MCF 10A (cell line): ENCODE results near the gene C1QTNF1. TPM values are rescaled to one million over a fixed set of nuclear protein-coding genes. Genes with fewer than 3 reads are reported as not detected.

Source experiments
- BruUV-seq: library from RNA; stranded (reverse); fragments of 400-500 nt; replicated peaks from 2 replicates; lab custom pipeline; 2021; lab: Mats Ljungman, UMichigan
- CTCF ChIA-PET: fragments of 300-600 bp; sonication (Branson Sonifier 250); formaldehyde crosslinking; extraction: SDS; loops from one replicate; lab custom pipeline; 2021; ENCODE audit warnings: antibody characterized with exemption, inconsistent platforms; lab: Yijun Ruan, JAX
- POLR2A ChIA-PET: fragments of 300-600, 350-650 bp; sonication (Branson Sonifier 250); formaldehyde crosslinking; extraction: SDS; loops from one replicate; lab custom pipeline; 2020; ENCODE audit warnings: antibody characterized with exemption, inconsistent platforms; lab: Yijun Ruan, JAX
- DNase-seq: peaks from one replicate; pipeline ENCODE4 v3.0.0-alpha.2; 2018; ENCODE audit not compliant: unreplicated experiment
- H3K27ac Mint-ChIP-seq: one replicate; pipeline ENCODE4 v1.8.0; 2022; ENCODE audit warnings: mild to moderate bottlenecking, low read depth, mixed read lengths; ENCODE audit not compliant: unreplicated experiment
- H3K27me3 Mint-ChIP-seq: one replicate; pipeline ENCODE4 v1.8.0; 2022; ENCODE audit warnings: mixed read lengths; ENCODE audit not compliant: insufficient read depth, unreplicated experiment
- H3K36me3 Mint-ChIP-seq: one replicate; pipeline ENCODE4 v1.8.0; 2022; ENCODE audit warnings: mild to moderate bottlenecking, moderate library complexity, mixed read lengths; ENCODE audit not compliant: insufficient read depth, unreplicated experiment
- H3K4me1 Mint-ChIP-seq: one replicate; pipeline ENCODE4 v1.8.0; 2022; ENCODE audit warnings: mixed read lengths; ENCODE audit not compliant: insufficient read depth, unreplicated experiment
- H3K4me3 Mint-ChIP-seq: one replicate; pipeline ENCODE4 v1.8.0; 2022; ENCODE audit warnings: mild to moderate bottlenecking, moderate library complexity, mixed read lengths; ENCODE audit not compliant: unreplicated experiment
- H3K9me3 Mint-ChIP-seq: one replicate; pipeline ENCODE4 v1.8.0; 2022; ENCODE audit warnings: mixed read lengths; ENCODE audit not compliant: unreplicated experiment
- CTCF ChIP-seq: fragments of 200-600 bp; IDR thresholded peaks from one replicate; pipeline ENCODE4 v1.8.0; 2022; ENCODE audit warnings: antibody characterized with exemption, mild to moderate bottlenecking; ENCODE audit not compliant: unreplicated experiment
- intact Hi-C: fragments of 100-400 bp; cut with micrococcal nuclease; formaldehyde crosslinking; loops from 2 replicates; pipeline ENCODE4 v1.14.1; 2022
- total RNA-seq: library from RNA; stranded (reverse); gene quantifications from 2 replicates; pipeline ENCODE4 v1.2.3, GENCODE V29; 2022

C1QTNF1 gene
- total RNA-seq, 1 experiment from 2014 or later, result 3.0 TPM

GRCh38 chr17:78977681-78977943, 46.4 kb upstream of the C1QTNF1 start:
- H3K9me3 Mint-ChIP-seq, result no peaks in the 10 kb centered on the region
- CTCF ChIA-PET, result interaction anchor here (1.2 kb wide), 1 partner anchor 415 kb away, joined by 3 read pairs; no protein-coding TSS in a partner anchor
- H3K27me3 Mint-ChIP-seq, result no peaks in the 10 kb centered on the region
- peak overlapping the region; percentile 11 for H3K27ac Mint-ChIP-seq
- no peak for TF ChIP-seq CTCF
- no peak for DNase-seq
- POLR2A ChIA-PET, result interaction anchor here (0.7 kb wide), 1 partner anchor 9 kb away, joined by 3 read pairs; no protein-coding TSS in a partner anchor
- no peak overlapping the region for H3K4me3 Mint-ChIP-seq
- H3K4me1 Mint-ChIP-seq, result peaks cover 6% of the 10 kb centered on the region
- intact Hi-C loops, result no loop called here
- BruUV-seq, result no TSS peak
- H3K36me3 Mint-ChIP-seq, result peaks cover 10% of the 10 kb centered on the region

- no peak for DNase-seq
- ChIA-PET POLR2A (interaction anchor here (1.2 to 1.3 kb wide), 2 partner anchors 95 to 140 kb away, joined by 3 read pairs; no protein-coding TSS in a partner anchor), CTCF (interaction anchor here (0.5 to 1.2 kb wide), 4 partner anchors 138 to 700 kb away, joined by 3 to 4 read pairs (median 3); partner anchors contain the start of gene USP36)
- TF ChIP-seq CTCF, result no peak
- Mint-ChIP-seq H3K27ac (no peak overlapping the region), H3K4me1 (peaks cover 6% of the 10 kb centered on the region), H3K9me3 (no peaks in the 10 kb centered on the region), H3K4me3 (peak overlapping the region; percentile 67), H3K36me3 (peaks cover 10% of the 10 kb centered on the region), H3K27me3 (no peaks in the 10 kb centered on the region)
- BruUV-seq, result no TSS peak
- intact Hi-C loops, result no loop called here
Measured at GRCh38 chr17:78977997-78978973, 45.7 kb upstream of the C1QTNF1 start.

- BruUV-seq, result no TSS peak
- DNase-seq, result peak; percentile 72
- H3K4me3 Mint-ChIP-seq, result peak within 1 kb of the TSS; percentile 67
- peaks cover 6% of the 10 kb centered on the region for H3K4me1 Mint-ChIP-seq
- no peaks in the 10 kb centered on the region for H3K9me3 Mint-ChIP-seq
- H3K36me3 Mint-ChIP-seq, result peaks cover 9% of the 10 kb centered on the region
- POLR2A ChIA-PET, result interaction anchor here (0.7 to 1.6 kb wide), 6 partner anchors 12 to 186 kb away, joined by 3 to 7 read pairs (median 4); partner anchors contain the start of gene CANT1
- TF ChIP-seq CTCF, result no peak
- CTCF ChIA-PET, result interaction anchor here (0.6 to 1.0 kb wide), 4 partner anchors 9 to 114 kb away, joined by 3 to 10 read pairs (median 5); no protein-coding TSS in a partner anchor
- H3K27me3 Mint-ChIP-seq, result no peaks in the 10 kb centered on the region
- intact Hi-C loops, result no loop called here
- H3K27ac Mint-ChIP-seq, result no peak within 1 kb of the TSS
Measured at GRCh38 chr17:78979780-78980623, 44.0 kb upstream of the C1QTNF1 start, which contains the start of gene LGALS3BP. TSS of gene LGALS3BP (minus strand) at chr17:78979923. CDS start at chr17:78977191, 2,732 bp downstream.
